IMR-90 (cell line): ENCODE data around the gene ZNF423. TPM values are rescaled to one million over a fixed set of nuclear protein-coding genes. Genes with fewer than 3 reads are reported as not detected.

Experiments used
- ATAC-seq: fragments of 200-7000 bp; cut with Tn5 transposase; 2 replicates; pipeline ENCODE4 v1.9.1; 2020; ENCODE audit warnings: low read depth, mild to moderate bottlenecking, moderate library complexity
- BruUV-seq: library from RNA; stranded (reverse); fragments of 400-500 nt; replicated peaks from 2 replicates; lab custom pipeline; 2021; lab: Mats Ljungman, UMichigan
- CTCF ChIA-PET: fragments of 300-600 bp; formaldehyde crosslinking; extraction: SDS; loops from one replicate; lab custom pipeline; 2021; ENCODE audit warnings: antibody characterized with exemption; lab: Yijun Ruan, JAX
- POLR2A ChIA-PET: fragments of 300-600 bp; sonication (Branson Sonifier 250); formaldehyde crosslinking; loops from one replicate; lab custom pipeline; 2022; ENCODE audit warnings: antibody characterized with exemption; ENCODE audit not compliant: unreplicated experiment; lab: Charles Lee
- DNase-seq: peaks from one replicate; pipeline ENCODE4 v3.0.0; 2013
- H2AFZ ChIP-seq: replicated peaks from 2 replicates; pipeline ENCODE3; 2013; ENCODE audit warnings: low read length, mild to moderate bottlenecking; ENCODE audit not compliant: poor library complexity
- H2AK5ac ChIP-seq: 2 replicates; pipeline ENCODE4 v1.6.1; 2013; ENCODE audit warnings: low read depth, low read length, inconsistent platforms
- H2AK9ac ChIP-seq: replicated peaks from 2 replicates; pipeline ENCODE3; 2013; ENCODE audit warnings: mild to moderate bottlenecking, low read depth, low read length, moderate library complexity; ENCODE audit not compliant: poor library complexity
- H2BK120ac ChIP-seq: 2 replicates; pipeline ENCODE4 v1.6.1; 2013; ENCODE audit warnings: low read depth, low read length, inconsistent platforms
- H2BK15ac ChIP-seq: 3 replicates; pipeline ENCODE4 v1.6.1; 2013; ENCODE audit warnings: low read depth, low read length, inconsistent platforms
- H2BK20ac ChIP-seq: 2 replicates; pipeline ENCODE4 v1.6.1; 2013; ENCODE audit warnings: low read depth, mild to moderate bottlenecking, inconsistent platforms, low read length, moderate library complexity
- H2BK5ac ChIP-seq: 2 replicates; pipeline ENCODE4 v1.6.1; 2013; ENCODE audit warnings: mild to moderate bottlenecking, low read depth, low read length, inconsistent platforms; ENCODE audit not compliant: poor library complexity, severe bottlenecking
- H3K14ac ChIP-seq: replicated peaks from 2 replicates; pipeline ENCODE4 v1.6.1; 2013; ENCODE audit warnings: low read depth, low read length, inconsistent platforms
- H3K18ac ChIP-seq: 2 replicates; pipeline ENCODE4 v1.6.1; 2013; ENCODE audit warnings: low read depth, low read length, control low read depth
- H3K23ac ChIP-seq: 2 replicates; pipeline ENCODE4 v1.6.1; 2013; ENCODE audit warnings: low read depth, low read length, inconsistent platforms
- H3K27ac ChIP-seq: 2 replicates; pipeline ENCODE4 v1.5.1; 2013; ENCODE audit warnings: mild to moderate bottlenecking, control low read depth, low read length; ENCODE audit not compliant: insufficient read depth
- H3K27me3 ChIP-seq: 2 replicates; pipeline ENCODE4 v1.6.1; 2013; ENCODE audit warnings: low read length; ENCODE audit not compliant: control insufficient read depth, insufficient read depth
- H3K36me3 ChIP-seq: 2 replicates; pipeline ENCODE4 v1.6.1; 2013; ENCODE audit warnings: low read length, mixed read lengths; ENCODE audit not compliant: control insufficient read depth, insufficient read depth
- H3K4ac ChIP-seq: 2 replicates; pipeline ENCODE4 v1.6.1; 2013; ENCODE audit warnings: low read depth, low read length, inconsistent platforms
- H3K4me1 ChIP-seq: 2 replicates; pipeline ENCODE4 v1.6.1; 2013; ENCODE audit warnings: low read length, mixed read lengths; ENCODE audit not compliant: control insufficient read depth, insufficient read depth
- H3K4me2 ChIP-seq: 2 replicates; pipeline ENCODE4 v1.6.1; 2013; ENCODE audit warnings: low read depth, mild to moderate bottlenecking, control low read depth, low read length, moderate library complexity
- H3K4me3 ChIP-seq: 2 replicates; pipeline ENCODE4 v1.5.1; 2013; ENCODE audit warnings: low read depth, mild to moderate bottlenecking, control low read depth, low read length, moderate library complexity; ENCODE audit not compliant: insufficient read depth
- H3K56ac ChIP-seq: 2 replicates; pipeline ENCODE4 v1.6.1; 2013; ENCODE audit warnings: low read length, inconsistent platforms; ENCODE audit not compliant: insufficient read depth; ENCODE audit errors: extremely low read depth
- H3K79me1 ChIP-seq, 2 experiments: 2 replicates each; pipeline ENCODE4 v1.6.1; 2013; ENCODE audit warnings: low read length in 2 of 2, inconsistent platforms in 1 of 2, low read depth in 1 of 2
- H3K9ac ChIP-seq: 2 replicates; pipeline ENCODE4 v1.6.1; 2013; ENCODE audit warnings: low read depth, low read length, control low read depth
- H3K9me1 ChIP-seq: 2 replicates; pipeline ENCODE4 v1.6.1; 2013; ENCODE audit warnings: low read length, inconsistent platforms; ENCODE audit not compliant: insufficient read depth
- H3K9me3 ChIP-seq: 2 replicates; pipeline ENCODE4 v1.6.1; 2013; ENCODE audit warnings: low read length; ENCODE audit not compliant: control insufficient read depth, insufficient read depth
- H4K20me1 ChIP-seq: 2 replicates; pipeline ENCODE4 v1.6.1; 2013; ENCODE audit warnings: low read length, inconsistent platforms; ENCODE audit not compliant: insufficient read depth
- H4K5ac ChIP-seq: 2 replicates; pipeline ENCODE4 v1.6.1; 2013; ENCODE audit warnings: mild to moderate bottlenecking, low read depth, low read length, control low read depth
- H4K8ac ChIP-seq, 2 experiments: 2 replicates each; pipeline ENCODE4 v1.6.1; 2013; ENCODE audit warnings: low read depth in 2 of 2, low read length in 2 of 2, control low read depth in 1 of 2, inconsistent platforms in 1 of 2
- H4K91ac ChIP-seq: 2 replicates; pipeline ENCODE4 v1.6.1; 2013; ENCODE audit warnings: low read depth, low read length, inconsistent platforms; ENCODE audit not compliant: insufficient read depth
- FOS ChIP-seq: fragments of 150-350 bp; IDR thresholded peaks from 2 replicates; pipeline ENCODE4 v1.6.1; 2016; ENCODE audit warnings: low read depth, low read length
- RCOR1 ChIP-seq: IDR thresholded peaks from 2 replicates; pipeline ENCODE4 v1.6.1; 2012; ENCODE audit warnings: mild to moderate bottlenecking, low read length, improper control_type of control experiment; ENCODE audit not compliant: insufficient replicate concordance
- USF2 ChIP-seq: fragments of 150-350 bp; IDR thresholded peaks from 2 replicates; pipeline ENCODE4 v1.6.1; 2017; ENCODE audit warnings: mild to moderate bottlenecking, antibody characterized with exemption, low read length, low read depth
- WGBS, 2 experiments: methylation state at CpG; one replicate each; pipeline versions ENCODE4 v1.1.5 to v1.1.7; 2013; ENCODE audit warnings: missing lambda C conversion rate in 2 of 2; ENCODE audit not compliant: insufficient read length in 1 of 2; ENCODE audit errors: extremely low coverage in 2 of 2; 5-methylcytosine and 5-hydroxymethylcytosine counted together
- dilution Hi-C: fragments of 300-500 bp; cut with HindIII; formaldehyde crosslinking; loops from one replicate; pipeline ENCODE4 v1.14.3; 2018; ENCODE audit warnings: low sequenced_read_pairs; ENCODE audit not compliant: unreplicated experiment
- in situ Hi-C: fragments of 300-500 bp; cut with MboI; formaldehyde crosslinking; loops from 3 replicates; pipeline ENCODE4 v1.14.3; 2019; ENCODE audit warnings: low sequenced_read_pairs, inconsistent platforms, mixed read lengths
- intact Hi-C: fragments of 100-400 bp; cut with micrococcal nuclease; formaldehyde crosslinking; loops from 2 replicates; pipeline ENCODE4 v1.10.0; 2022
- polyA plus RNA-seq, 3 experiments: library from polyadenylated mRNA; depleted of rRNA; stranded (reverse); fragments of >200 nt; gene quantifications; 2 replicates each; pipeline ENCODE4 v1.2.3, GENCODE V29; 2012; ENCODE audit warnings: low replicate concordance in 1 of 3
- total RNA-seq: library from RNA; depleted of rRNA; stranded (reverse); fragments of >200 nt; gene quantifications from 2 replicates; pipeline ENCODE4 v1.2.3, GENCODE V29; 2012

Gene ZNF423
- total and polyA plus RNA-seq, 2 of the 4 experiments (the other 2 are of a cell fraction), result under 0.01 to 0.10 TPM

DNA sequence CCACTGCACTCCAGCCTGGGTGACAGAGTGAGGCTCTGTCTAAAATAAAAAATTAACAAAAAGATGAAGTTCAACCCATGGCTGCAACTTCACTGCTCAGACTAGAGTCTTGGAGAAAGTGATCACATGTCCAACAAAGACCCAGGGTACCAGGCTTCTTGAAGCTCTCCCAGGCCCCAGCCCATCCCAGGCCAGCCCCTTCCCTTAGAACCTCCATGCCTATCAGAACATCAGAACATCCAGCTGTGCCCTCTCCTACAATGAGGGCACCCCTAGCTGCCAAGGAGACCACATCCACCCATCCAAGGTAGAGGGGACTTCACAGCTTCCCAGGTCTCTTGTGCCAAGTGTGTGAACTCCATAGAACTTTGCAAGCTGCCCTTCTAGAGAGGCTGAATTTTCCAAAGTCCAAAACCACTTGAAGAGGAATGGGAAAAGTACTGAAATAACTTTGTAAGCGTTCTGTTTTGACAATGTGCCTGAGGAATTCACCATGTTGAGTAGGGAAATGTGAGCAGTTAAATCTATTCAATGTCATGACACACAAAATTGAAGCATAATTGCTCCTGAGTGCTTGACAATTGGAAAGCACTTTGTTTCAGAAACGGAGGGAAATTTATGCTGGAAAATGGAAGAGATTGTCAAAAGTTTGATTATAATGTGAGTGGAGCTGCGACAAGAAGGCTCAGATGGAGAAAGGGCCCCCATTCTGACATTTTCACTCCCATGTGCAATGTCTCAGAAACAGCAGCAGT, 230.4 kb downstream of the ZNF423 start:
- no peak overlapping the region for H3K4me2 ChIP-seq
- H3K23ac ChIP-seq, result no peak overlapping the region
- no TSS peak for BruUV-seq
- no peak overlapping the region for H4K91ac ChIP-seq
- H3K4ac ChIP-seq, result no peak overlapping the region
- H4K8ac ChIP-seq, result no peak overlapping the region
- peaks cover 3% of the 10 kb centered on the region; the same call in 1 of the 2 replicates for H3K9me1 ChIP-seq
- ChIA-PET CTCF (no interaction called here), POLR2A (no interaction called here)
- no peak overlapping the region for H3K56ac ChIP-seq
- H3K9ac ChIP-seq, result no peak overlapping the region
- H4K20me1 ChIP-seq, result no peaks in the 10 kb centered on the region
- WGBS, 2 experiments, result no CpG with 5 or more reads among the region's 3 CpGs
- H2BK5ac ChIP-seq, result no peak overlapping the region
- H3K27me3 ChIP-seq, result peaks cover 3% of the 10 kb centered on the region; the same call in 1 of the 2 replicates
- peaks cover 7% of the 10 kb centered on the region; the same call in 1 of the 2 replicates for H3K9me3 ChIP-seq
- no peak overlapping the region for H2BK120ac ChIP-seq
- in situ Hi-C loops (no loop called here), dilution Hi-C loops (no loop called here), intact Hi-C loops (no loop called here)
- H4K5ac ChIP-seq, result no peak overlapping the region
- H3K4me3 ChIP-seq, result no peak overlapping the region
- no peak for DNase-seq
- H2AK9ac ChIP-seq, result no peak overlapping the region
- no peak overlapping the region for H2BK20ac ChIP-seq
- H2AK5ac ChIP-seq, result no peak overlapping the region
- no peaks in the 10 kb centered on the region for H3K36me3 ChIP-seq
- H2BK15ac ChIP-seq, result no peak overlapping the region
- H3K27ac ChIP-seq, result no peak overlapping the region
- ATAC-seq, result no peak
- H3K79me1 ChIP-seq, result no peaks in the 10 kb centered on the region
- H3K18ac ChIP-seq, result no peak overlapping the region
- TF ChIP-seq FOS (no peak), RCOR1 (no peak), USF2 (no peak)
- H3K4me1 ChIP-seq, result peaks cover 7% of the 10 kb centered on the region
- no peak overlapping the region for H2AFZ ChIP-seq
- H3K14ac ChIP-seq, result no peak overlapping the region
